ENCODE measurements around the gene C9orf152.
A peak's percentile ranks its signal among the peaks of the same experiment; 100 is the strongest.
"Not testable (repeated sequence)": the region's sequence is repeated elsewhere in the genome, so short reads cannot be mapped to it uniquely, and the experiment has no call there.

C9orf152 gene

GRCh38 chr9:110214090-110214489, 6.1 kb upstream of the C9orf152 start:
- DNase-seq: no peak

- no peak for DNase-seq
These were observed 5.6 kb upstream of the C9orf152 start for GRCh38 chr9:110213413-110214044.

GRCh38 chr9:110207071-110207641, 803 bp downstream of the C9orf152 start:
- DNase-seq: no peak

- DNase-seq: no peak
These were observed 1.6 kb downstream of the C9orf152 start for GRCh38 chr9:110206389-110206788.

GRCh38 chr9:110205612-110206011, 2.3 kb downstream of the C9orf152 start:
- not testable (repeated sequence) for DNase-seq

GRCh38 chr9:110202232-110202631, 5.7 kb downstream of the C9orf152 start:
- DNase-seq: no peak

- no peak for DNase-seq
These were observed 8.3 kb downstream of the C9orf152 start for GRCh38 chr9:110199643-110200042.

- no peak for DNase-seq
These were observed 9.6 kb downstream of the C9orf152 start for GRCh38 chr9:110198357-110198756.

- no peak for DNase-seq
These were observed 10.4 kb downstream of the C9orf152 start for GRCh38 chr9:110197330-110198187.

- DNase-seq: not testable (repeated sequence)
These were observed 11.9 kb downstream of the C9orf152 start for GRCh38 chr9:110196084-110196499.

- DNase-seq: no peak
These were observed 15.3 kb downstream of the C9orf152 start for GRCh38 chr9:110192531-110193261.

- DNase-seq: no peak
These were observed 16.3 kb downstream of the C9orf152 start for GRCh38 chr9:110191615-110192014.

GRCh38 chr9:110189559-110190320, 18.2 kb downstream of the C9orf152 start:
- DNase-seq: no peak

GRCh38 chr9:110188991-110189390, 19.0 kb downstream of the C9orf152 start:
- DNase-seq: no peak

GRCh38 chr9:110188101-110188500, 19.9 kb downstream of the C9orf152 start:
- no peak for DNase-seq

GRCh38 chr9:110187126-110187525, 20.8 kb downstream of the C9orf152 start:
- DNase-seq: no peak

GRCh38 chr9:110186254-110186653, 21.7 kb downstream of the C9orf152 start:
- no peak for DNase-seq

- DNase-seq: no peak
These were observed 22.2 kb downstream of the C9orf152 start for GRCh38 chr9:110185806-110186205.

- DNase-seq: peak; percentile 50
These were observed 24.5 kb downstream of the C9orf152 start for GRCh38 chr9:110183208-110184145.

GRCh38 chr9:110180511-110181434, 27.2 kb downstream of the C9orf152 start:
- DNase-seq: no peak
